Right lobe of liver (tissue), 4 donors: Measurements from ENCODE around the gene MAP4.

ENCODE experiments used
- CTCF ChIP-seq, 4 donors: fragments of 200-600 bp in 3 of 4; fragments of 450-650 bp in 1 of 4; IDR thresholded peaks; one replicate each; pipeline versions ENCODE4 v1.5.1 to v1.8.0; 2016 to 2022; ENCODE audit warnings: antibody characterized with exemption in 4 of 4, mild to moderate bottlenecking in 2 of 4
- POLR2A ChIP-seq: fragments of 450-650 bp; IDR thresholded peaks from one replicate; pipeline ENCODE4 v1.6.1; 2017; ENCODE audit warnings: antibody characterized with exemption, mild to moderate bottlenecking
- donor health status: DM: no; HTN: no; CAD: no.
- donor health status: DM: no; HTN: no; CAD: no.
- donor health status: DM: no; HTN: yes; CAD: no.

GRCh38 chr3:48022178-48022577 lies 6.0 kb upstream of the MAP4 start:
- TF ChIP-seq CTCF (IDR thresholded peaks at IDR 0.05) (no peak), POLR2A (no peak)
